Endothelial cell (in vitro differentiated cells): Measurements from ENCODE around the gene MPV17L2. TPM values are rescaled to one million over a fixed set of nuclear protein-coding genes. Genes with fewer than 3 reads are reported as not detected.

Experiments used
- DNase-seq: peaks from one replicate; pipeline ENCODE4 v3.0.0; 2021; ENCODE audit warnings: low spot score
- H3K27ac Mint-ChIP-seq: one replicate; pipeline ENCODE4 v1.8.0; 2021; ENCODE audit warnings: mixed read lengths, inconsistent platforms; ENCODE audit not compliant: unreplicated experiment
- H3K27me3 Mint-ChIP-seq: one replicate; pipeline ENCODE4 v1.8.0; 2021; ENCODE audit warnings: mild to moderate bottlenecking, moderate library complexity, mixed read lengths, inconsistent platforms; ENCODE audit not compliant: unreplicated experiment
- H3K36me3 Mint-ChIP-seq: one replicate; pipeline ENCODE4 v1.8.0; 2021; ENCODE audit warnings: mild to moderate bottlenecking, low read depth, mixed read lengths, inconsistent platforms; ENCODE audit not compliant: unreplicated experiment
- H3K4me1 Mint-ChIP-seq: one replicate; pipeline ENCODE4 v1.8.0; 2021; ENCODE audit warnings: mild to moderate bottlenecking, mixed read lengths, inconsistent platforms; ENCODE audit not compliant: unreplicated experiment
- H3K4me3 Mint-ChIP-seq: one replicate; pipeline ENCODE4 v1.8.0; 2021; ENCODE audit warnings: mild to moderate bottlenecking, mixed read lengths, inconsistent platforms; ENCODE audit not compliant: unreplicated experiment
- H3K9me3 Mint-ChIP-seq: one replicate; pipeline ENCODE4 v1.8.0; 2021; ENCODE audit warnings: mixed read lengths, inconsistent platforms; ENCODE audit not compliant: unreplicated experiment
- CTCF ChIP-seq: fragments of 200-600 bp; sonication (generic); IDR thresholded peaks from one replicate; pipeline ENCODE4 v1.5.0; 2021; ENCODE audit warnings: antibody characterized with exemption; ENCODE audit not compliant: unreplicated experiment
- total RNA-seq: library from RNA; stranded (reverse); fragmentation: NEBNext Ultra II Directional; extraction: Animal tissue kit (Norgen Biotek cat#: 25700); gene quantifications from one replicate; pipeline ENCODE4 v1.2.1, GENCODE V29; 2021; ENCODE audit not compliant: unreplicated experiment

The MPV17L2 gene
- total RNA-seq, 1 donor from 2014 or later: 17.7 TPM

GRCh38 chr19:18230941-18231734 is 38.1 kb downstream of the MPV17L2 start:
- no peaks in the 10 kb centered on the region for H3K36me3 Mint-ChIP-seq
- no peaks in the 10 kb centered on the region for H3K9me3 Mint-ChIP-seq
- TF ChIP-seq CTCF: no peak
- peaks cover 21% of the 10 kb centered on the region for H3K27me3 Mint-ChIP-seq
- DNase-seq: no peak
- no peak overlapping the region for H3K4me3 Mint-ChIP-seq
- H3K27ac Mint-ChIP-seq: no peak overlapping the region
- H3K4me1 Mint-ChIP-seq: peaks cover 10% of the 10 kb centered on the region

- Mint-ChIP-seq H3K4me3 (no peak overlapping the region), H3K27me3 (peaks cover 19% of the 10 kb centered on the region), H3K27ac (peak overlapping the region; percentile 30), H3K4me1 (peaks cover 10% of the 10 kb centered on the region), H3K9me3 (no peaks in the 10 kb centered on the region), H3K36me3 (no peaks in the 10 kb centered on the region)
- no peak for DNase-seq
- no peak for TF ChIP-seq CTCF
These were observed 38.8 kb downstream of the MPV17L2 start for GRCh38 chr19:18231775-18232174.

GRCh38 chr19:18232540-18233223 is 39.7 kb downstream of the MPV17L2 start:
- H3K27ac Mint-ChIP-seq: no peak overlapping the region
- H3K4me3 Mint-ChIP-seq: peak overlapping the region; percentile 86
- H3K36me3 Mint-ChIP-seq: no peaks in the 10 kb centered on the region
- H3K27me3 Mint-ChIP-seq: peaks cover 17% of the 10 kb centered on the region
- peaks cover 10% of the 10 kb centered on the region for H3K4me1 Mint-ChIP-seq
- H3K9me3 Mint-ChIP-seq: no peaks in the 10 kb centered on the region
- DNase-seq: peak; percentile 65
- peak; percentile 27 for TF ChIP-seq CTCF

GRCh38 chr19:18233224-18233825 is 40.3 kb downstream of the MPV17L2 start:
- no peaks in the 10 kb centered on the region for H3K36me3 Mint-ChIP-seq
- H3K9me3 Mint-ChIP-seq: no peaks in the 10 kb centered on the region
- H3K4me3 Mint-ChIP-seq: peak overlapping the region; percentile 73
- no peak overlapping the region for H3K27ac Mint-ChIP-seq
- H3K4me1 Mint-ChIP-seq: peaks cover 10% of the 10 kb centered on the region
- peaks cover 17% of the 10 kb centered on the region for H3K27me3 Mint-ChIP-seq
- TF ChIP-seq CTCF: no peak
- peak; percentile 77 for DNase-seq

- TF ChIP-seq CTCF: no peak
- peaks cover 10% of the 10 kb centered on the region for H3K4me1 Mint-ChIP-seq
- H3K9me3 Mint-ChIP-seq: no peaks in the 10 kb centered on the region
- peaks cover 17% of the 10 kb centered on the region for H3K27me3 Mint-ChIP-seq
- DNase-seq: no peak
- H3K4me3 Mint-ChIP-seq: no peak overlapping the region
- H3K36me3 Mint-ChIP-seq: no peaks in the 10 kb centered on the region
- no peak overlapping the region for H3K27ac Mint-ChIP-seq
These were observed 41.2 kb downstream of the MPV17L2 start for GRCh38 chr19:18234194-18234593.
